Mammary epithelial cell (primary cell): Measurements from ENCODE around the gene PTK7.

ENCODE experiments used
- EZH2 ChIP-seq: IDR thresholded peaks from 2 replicates; pipeline ENCODE4 v1.6.1; 2012; ENCODE audit warnings: low read length, inconsistent platforms, borderline replicate concordance
- TF ChIP-seq, protein P1 (sequence below), 2 donors: IDR thresholded peaks in 1 of 2; conservative IDR thresholded peaks in 1 of 2; 2 replicates each; pipeline ENCODE4 v1.5.1; 2011 to 2012; ENCODE audit warnings: inconsistent platforms in 2 of 2, low read length in 2 of 2, mild to moderate bottlenecking in 2 of 2, control low read depth in 1 of 2, low read depth in 1 of 2; ENCODE audit not compliant: insufficient read depth in 1 of 2; ENCODE audit errors: extremely low read depth in 1 of 2

DNA sequence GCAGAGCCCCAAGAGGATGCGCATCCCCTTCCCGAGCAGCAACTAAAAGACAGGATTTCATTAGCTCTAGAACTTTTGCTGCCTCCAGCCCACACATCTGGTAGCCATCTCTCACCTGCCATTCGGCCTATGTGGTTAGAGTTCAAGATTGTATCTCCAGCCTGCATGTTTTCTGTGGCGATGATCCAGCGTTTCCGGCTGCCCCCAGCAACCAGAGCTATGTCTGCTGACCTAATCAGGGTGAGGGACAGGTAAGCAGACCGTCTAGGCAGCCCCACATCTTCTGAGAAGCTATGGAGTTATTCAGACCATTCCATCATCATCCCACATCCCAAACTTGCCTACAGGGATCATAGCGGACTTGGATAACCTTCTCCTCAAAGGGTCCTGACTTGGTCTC lies 20.1 kb upstream of the PTK7 start:
- TF ChIP-seq, protein P1, sequence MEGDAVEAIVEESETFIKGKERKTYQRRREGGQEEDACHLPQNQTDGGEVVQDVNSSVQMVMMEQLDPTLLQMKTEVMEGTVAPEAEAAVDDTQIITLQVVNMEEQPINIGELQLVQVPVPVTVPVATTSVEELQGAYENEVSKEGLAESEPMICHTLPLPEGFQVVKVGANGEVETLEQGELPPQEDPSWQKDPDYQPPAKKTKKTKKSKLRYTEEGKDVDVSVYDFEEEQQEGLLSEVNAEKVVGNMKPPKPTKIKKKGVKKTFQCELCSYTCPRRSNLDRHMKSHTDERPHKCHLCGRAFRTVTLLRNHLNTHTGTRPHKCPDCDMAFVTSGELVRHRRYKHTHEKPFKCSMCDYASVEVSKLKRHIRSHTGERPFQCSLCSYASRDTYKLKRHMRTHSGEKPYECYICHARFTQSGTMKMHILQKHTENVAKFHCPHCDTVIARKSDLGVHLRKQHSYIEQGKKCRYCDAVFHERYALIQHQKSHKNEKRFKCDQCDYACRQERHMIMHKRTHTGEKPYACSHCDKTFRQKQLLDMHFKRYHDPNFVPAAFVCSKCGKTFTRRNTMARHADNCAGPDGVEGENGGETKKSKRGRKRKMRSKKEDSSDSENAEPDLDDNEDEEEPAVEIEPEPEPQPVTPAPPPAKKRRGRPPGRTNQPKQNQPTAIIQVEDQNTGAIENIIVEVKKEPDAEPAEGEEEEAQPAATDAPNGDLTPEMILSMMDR (conservative IDR thresholded peaks at IDR 0.05 in 1 of 2, IDR thresholded peaks at IDR 0.05 in 1 of 2; ENCODE audit: extremely low read depth in 1 of 2, insufficient read depth in 1 of 2, low read depth in 1 of 2, low read length in 2 of 2) = no peak
- no peak for TF ChIP-seq EZH2
